IMR-90 (cell line): ENCODE measurements around the gene TNNI3K. TPM values are rescaled to one million over a fixed set of nuclear protein-coding genes. Genes with fewer than 3 reads are reported as not detected.

ENCODE experiments used
- ATAC-seq: fragments of 200-7000 bp; cut with Tn5 transposase; 2 replicates; pipeline ENCODE4 v1.9.1; 2020; ENCODE audit warnings: low read depth, mild to moderate bottlenecking, moderate library complexity
- BruUV-seq: library from RNA; stranded (reverse); fragments of 400-500 nt; replicated peaks from 2 replicates; lab custom pipeline; 2021; lab: Mats Ljungman, UMichigan
- CTCF ChIA-PET: fragments of 300-600 bp; formaldehyde crosslinking; extraction: SDS; loops from one replicate; lab custom pipeline; 2021; ENCODE audit warnings: antibody characterized with exemption; lab: Yijun Ruan, JAX
- POLR2A ChIA-PET: fragments of 300-600 bp; sonication (Branson Sonifier 250); formaldehyde crosslinking; loops from one replicate; lab custom pipeline; 2022; ENCODE audit warnings: antibody characterized with exemption; ENCODE audit not compliant: unreplicated experiment; lab: Charles Lee
- DNase-seq: peaks from one replicate; pipeline ENCODE4 v3.0.0; 2013
- H2AFZ ChIP-seq: replicated peaks from 2 replicates; pipeline ENCODE3; 2013; ENCODE audit warnings: low read length, mild to moderate bottlenecking; ENCODE audit not compliant: poor library complexity
- H2AK5ac ChIP-seq: 2 replicates; pipeline ENCODE4 v1.6.1; 2013; ENCODE audit warnings: low read depth, low read length, inconsistent platforms
- H2AK9ac ChIP-seq: replicated peaks from 2 replicates; pipeline ENCODE3; 2013; ENCODE audit warnings: mild to moderate bottlenecking, low read depth, low read length, moderate library complexity; ENCODE audit not compliant: poor library complexity
- H2BK120ac ChIP-seq: 2 replicates; pipeline ENCODE4 v1.6.1; 2013; ENCODE audit warnings: low read depth, low read length, inconsistent platforms
- H2BK15ac ChIP-seq: 3 replicates; pipeline ENCODE4 v1.6.1; 2013; ENCODE audit warnings: low read depth, low read length, inconsistent platforms
- H2BK20ac ChIP-seq: 2 replicates; pipeline ENCODE4 v1.6.1; 2013; ENCODE audit warnings: low read depth, mild to moderate bottlenecking, inconsistent platforms, low read length, moderate library complexity
- H2BK5ac ChIP-seq: 2 replicates; pipeline ENCODE4 v1.6.1; 2013; ENCODE audit warnings: mild to moderate bottlenecking, low read depth, low read length, inconsistent platforms; ENCODE audit not compliant: poor library complexity, severe bottlenecking
- H3K14ac ChIP-seq: replicated peaks from 2 replicates; pipeline ENCODE4 v1.6.1; 2013; ENCODE audit warnings: low read depth, low read length, inconsistent platforms
- H3K18ac ChIP-seq: 2 replicates; pipeline ENCODE4 v1.6.1; 2013; ENCODE audit warnings: low read depth, low read length, control low read depth
- H3K23ac ChIP-seq: 2 replicates; pipeline ENCODE4 v1.6.1; 2013; ENCODE audit warnings: low read depth, low read length, inconsistent platforms
- H3K27ac ChIP-seq: 2 replicates; pipeline ENCODE4 v1.5.1; 2013; ENCODE audit warnings: mild to moderate bottlenecking, control low read depth, low read length; ENCODE audit not compliant: insufficient read depth
- H3K27me3 ChIP-seq: 2 replicates; pipeline ENCODE4 v1.6.1; 2013; ENCODE audit warnings: low read length; ENCODE audit not compliant: control insufficient read depth, insufficient read depth
- H3K36me3 ChIP-seq: 2 replicates; pipeline ENCODE4 v1.6.1; 2013; ENCODE audit warnings: low read length, mixed read lengths; ENCODE audit not compliant: control insufficient read depth, insufficient read depth
- H3K4ac ChIP-seq: 2 replicates; pipeline ENCODE4 v1.6.1; 2013; ENCODE audit warnings: low read depth, low read length, inconsistent platforms
- H3K4me1 ChIP-seq: 2 replicates; pipeline ENCODE4 v1.6.1; 2013; ENCODE audit warnings: low read length, mixed read lengths; ENCODE audit not compliant: control insufficient read depth, insufficient read depth
- H3K4me2 ChIP-seq: 2 replicates; pipeline ENCODE4 v1.6.1; 2013; ENCODE audit warnings: low read depth, mild to moderate bottlenecking, control low read depth, low read length, moderate library complexity
- H3K4me3 ChIP-seq: 2 replicates; pipeline ENCODE4 v1.5.1; 2013; ENCODE audit warnings: low read depth, mild to moderate bottlenecking, control low read depth, low read length, moderate library complexity; ENCODE audit not compliant: insufficient read depth
- H3K56ac ChIP-seq: 2 replicates; pipeline ENCODE4 v1.6.1; 2013; ENCODE audit warnings: low read length, inconsistent platforms; ENCODE audit not compliant: insufficient read depth; ENCODE audit errors: extremely low read depth
- H3K79me1 ChIP-seq, 2 experiments: 2 replicates each; pipeline ENCODE4 v1.6.1; 2013; ENCODE audit warnings: low read length in 2 of 2, inconsistent platforms in 1 of 2, low read depth in 1 of 2
- H3K9ac ChIP-seq: 2 replicates; pipeline ENCODE4 v1.6.1; 2013; ENCODE audit warnings: low read depth, low read length, control low read depth
- H3K9me1 ChIP-seq: 2 replicates; pipeline ENCODE4 v1.6.1; 2013; ENCODE audit warnings: low read length, inconsistent platforms; ENCODE audit not compliant: insufficient read depth
- H3K9me3 ChIP-seq: 2 replicates; pipeline ENCODE4 v1.6.1; 2013; ENCODE audit warnings: low read length; ENCODE audit not compliant: control insufficient read depth, insufficient read depth
- H4K20me1 ChIP-seq: 2 replicates; pipeline ENCODE4 v1.6.1; 2013; ENCODE audit warnings: low read length, inconsistent platforms; ENCODE audit not compliant: insufficient read depth
- H4K5ac ChIP-seq: 2 replicates; pipeline ENCODE4 v1.6.1; 2013; ENCODE audit warnings: mild to moderate bottlenecking, low read depth, low read length, control low read depth
- H4K8ac ChIP-seq, 2 experiments: 2 replicates each; pipeline ENCODE4 v1.6.1; 2013; ENCODE audit warnings: low read depth in 2 of 2, low read length in 2 of 2, control low read depth in 1 of 2, inconsistent platforms in 1 of 2
- H4K91ac ChIP-seq: 2 replicates; pipeline ENCODE4 v1.6.1; 2013; ENCODE audit warnings: low read depth, low read length, inconsistent platforms; ENCODE audit not compliant: insufficient read depth
- MAZ ChIP-seq: IDR thresholded peaks from 2 replicates; pipeline ENCODE4 v1.6.1; 2012; ENCODE audit warnings: low read depth, mild to moderate bottlenecking, low read length, improper control_type of control experiment, moderate library complexity, borderline replicate concordance
- NFE2L2 ChIP-seq: fragments of 150-350 bp; IDR thresholded peaks from 2 replicates; pipeline ENCODE4 v1.6.1; 2016; ENCODE audit warnings: low read depth, mild to moderate bottlenecking, low read length
- RFX5 ChIP-seq: IDR thresholded peaks from 2 replicates; pipeline ENCODE4 v1.8.0; 2012; ENCODE audit warnings: low read depth, mild to moderate bottlenecking, low read length, moderate library complexity
- WGBS, 2 experiments: methylation state at CpG; one replicate each; pipeline versions ENCODE4 v1.1.5 to v1.1.7; 2013; ENCODE audit warnings: missing lambda C conversion rate in 2 of 2; ENCODE audit not compliant: insufficient read length in 1 of 2; ENCODE audit errors: extremely low coverage in 2 of 2; 5-methylcytosine and 5-hydroxymethylcytosine counted together
- dilution Hi-C: fragments of 300-500 bp; cut with HindIII; formaldehyde crosslinking; loops from one replicate; pipeline ENCODE4 v1.14.3; 2018; ENCODE audit warnings: low sequenced_read_pairs; ENCODE audit not compliant: unreplicated experiment
- in situ Hi-C: fragments of 300-500 bp; cut with MboI; formaldehyde crosslinking; loops from 3 replicates; pipeline ENCODE4 v1.14.3; 2019; ENCODE audit warnings: low sequenced_read_pairs, inconsistent platforms, mixed read lengths
- intact Hi-C: fragments of 100-400 bp; cut with micrococcal nuclease; formaldehyde crosslinking; loops from 2 replicates; pipeline ENCODE4 v1.10.0; 2022
- polyA plus RNA-seq, 3 experiments: library from polyadenylated mRNA; depleted of rRNA; stranded (reverse); fragments of >200 nt; gene quantifications; 2 replicates each; pipeline ENCODE4 v1.2.3, GENCODE V29; 2012; ENCODE audit warnings: low replicate concordance in 1 of 3
- total RNA-seq: library from RNA; depleted of rRNA; stranded (reverse); fragments of >200 nt; gene quantifications from 2 replicates; pipeline ENCODE4 v1.2.3, GENCODE V29; 2012

Gene TNNI3K
- total and polyA plus RNA-seq, 2 of the 4 experiments (the other 2 are of a cell fraction) = 0.90 to 1.3 TPM

GRCh38 chr1:74199504-74199903 is 35.7 kb upstream of the TNNI3K start:
- intact Hi-C loops = loop anchor here (2.0 kb wide), 1 partner anchor 39 kb away; no protein-coding TSS in a partner anchor
- peaks cover 1% of the 10 kb centered on the region; the same call in 1 of the 2 replicates for H3K36me3 ChIP-seq
- no peak overlapping the region for H3K4me2 ChIP-seq

More at GRCh38 chr1:74199504-74199903, 35.7 kb upstream of the TNNI3K start:
- H2BK5ac ChIP-seq = no peak overlapping the region
- BruUV-seq = no TSS peak
- H2AK9ac ChIP-seq = no peak overlapping the region
- H2AK5ac ChIP-seq = no peak overlapping the region
- H4K20me1 ChIP-seq = no peaks in the 10 kb centered on the region
- no peak overlapping the region for H2BK15ac ChIP-seq
- no peak overlapping the region for H4K91ac ChIP-seq
- no peaks in the 10 kb centered on the region for H3K27me3 ChIP-seq
- no peak overlapping the region for H3K18ac ChIP-seq
- no peak overlapping the region for H3K56ac ChIP-seq
- TF ChIP-seq RFX5 (no peak), MAZ (no peak), NFE2L2 (no peak)
- H3K14ac ChIP-seq = no peak overlapping the region
- no peak overlapping the region for H3K4me3 ChIP-seq
- peaks cover 2 to 5% of the 10 kb centered on the region in 2 experiments; a peak in 2 of 4 replicates for H3K79me1 ChIP-seq
- ChIA-PET CTCF (no interaction called here), POLR2A (no interaction called here)
- H3K4me1 ChIP-seq = peaks cover under 1% of the 10 kb centered on the region; the same call in 1 of the 2 replicates
- H3K27ac ChIP-seq = no peak overlapping the region
- no peak overlapping the region for H3K4ac ChIP-seq
- H4K8ac ChIP-seq = no peak overlapping the region
- no peak overlapping the region for H2BK20ac ChIP-seq
- in situ Hi-C loops = loop anchor here (25.0 kb wide), 1 partner anchor 538 kb away; the partner anchor contains the start of genes CRYZ and TYW3
- dilution Hi-C loops = no loop called here
- DNase-seq (no peak), ATAC-seq (no peak)
- H2BK120ac ChIP-seq = no peak overlapping the region
- H3K23ac ChIP-seq = no peak overlapping the region
- WGBS, 2 experiments = no CpG with 5 or more reads among the region's 5 CpGs
- no peaks in the 10 kb centered on the region for H3K9me3 ChIP-seq
- no peak overlapping the region for H4K5ac ChIP-seq
- no peaks in the 10 kb centered on the region; the same call in 1 of the 2 replicates for H3K9me1 ChIP-seq
- H3K9ac ChIP-seq = no peak overlapping the region
- H2AFZ ChIP-seq = no peak overlapping the region
